Measurements from ENCODE around the gene CSF3R.

- no peak for TF ChIP-seq POLR2AphosphoS5 (IDR thresholded peaks at IDR 0.05; ENCODE audit: insufficient read depth, low read depth, low read length)
- no peak for TF ChIP-seq CTCF (IDR thresholded peaks at IDR 0.05; ENCODE audit: extremely low read depth in 1 of 2, insufficient read depth in 1 of 2, low read depth in 1 of 2, low read length in 2 of 2)
- TF ChIP-seq JUN (IDR thresholded peaks at IDR 0.05; ENCODE audit: borderline replicate concordance, insufficient read depth, insufficient read length, low read depth): no peak
- no peak for TF ChIP-seq MAX (IDR thresholded peaks at IDR 0.05; ENCODE audit: insufficient read depth, insufficient read length)
- TF ChIP-seq EZH2 (IDR thresholded peaks at IDR 0.05; ENCODE audit: borderline replicate concordance, low read depth, low read length, severe bottlenecking): no peak
- no peak for TF ChIP-seq MYC (IDR thresholded peaks at IDR 0.05; ENCODE audit: low read depth, low read length)
These were observed 31.8 kb downstream of the CSF3R start for GRCh38 chr1:36450919-36451305.

All from endothelial cell of umbilical vein (primary cell).